IMR-90 (cell line): ENCODE measurements around the gene GFOD2. TPM values are rescaled to one million over a fixed set of nuclear protein-coding genes. Genes with fewer than 3 reads are reported as not detected.

Experiments used
- ATAC-seq: fragments of 200-7000 bp; cut with Tn5 transposase; 2 replicates; pipeline ENCODE4 v1.9.1; 2020; ENCODE audit warnings: low read depth, mild to moderate bottlenecking, moderate library complexity
- BruUV-seq: library from RNA; stranded (reverse); fragments of 400-500 nt; replicated peaks from 2 replicates; lab custom pipeline; 2021; lab: Mats Ljungman, UMichigan
- CTCF ChIA-PET: fragments of 300-600 bp; formaldehyde crosslinking; extraction: SDS; loops from one replicate; lab custom pipeline; 2021; ENCODE audit warnings: antibody characterized with exemption; lab: Yijun Ruan, JAX
- POLR2A ChIA-PET: fragments of 300-600 bp; sonication (Branson Sonifier 250); formaldehyde crosslinking; loops from one replicate; lab custom pipeline; 2022; ENCODE audit warnings: antibody characterized with exemption; ENCODE audit not compliant: unreplicated experiment; lab: Charles Lee
- DNase-seq: peaks from one replicate; pipeline ENCODE4 v3.0.0; 2013
- H2AFZ ChIP-seq: replicated peaks from 2 replicates; pipeline ENCODE3; 2013; ENCODE audit warnings: low read length, mild to moderate bottlenecking; ENCODE audit not compliant: poor library complexity
- H2AK5ac ChIP-seq: 2 replicates; pipeline ENCODE4 v1.6.1; 2013; ENCODE audit warnings: low read depth, low read length, inconsistent platforms
- H2AK9ac ChIP-seq: replicated peaks from 2 replicates; pipeline ENCODE3; 2013; ENCODE audit warnings: mild to moderate bottlenecking, low read depth, low read length, moderate library complexity; ENCODE audit not compliant: poor library complexity
- H2BK120ac ChIP-seq: 2 replicates; pipeline ENCODE4 v1.6.1; 2013; ENCODE audit warnings: low read depth, low read length, inconsistent platforms
- H2BK15ac ChIP-seq: 3 replicates; pipeline ENCODE4 v1.6.1; 2013; ENCODE audit warnings: low read depth, low read length, inconsistent platforms
- H2BK20ac ChIP-seq: 2 replicates; pipeline ENCODE4 v1.6.1; 2013; ENCODE audit warnings: low read depth, mild to moderate bottlenecking, inconsistent platforms, low read length, moderate library complexity
- H2BK5ac ChIP-seq: 2 replicates; pipeline ENCODE4 v1.6.1; 2013; ENCODE audit warnings: mild to moderate bottlenecking, low read depth, low read length, inconsistent platforms; ENCODE audit not compliant: poor library complexity, severe bottlenecking
- H3K14ac ChIP-seq: replicated peaks from 2 replicates; pipeline ENCODE4 v1.6.1; 2013; ENCODE audit warnings: low read depth, low read length, inconsistent platforms
- H3K18ac ChIP-seq: 2 replicates; pipeline ENCODE4 v1.6.1; 2013; ENCODE audit warnings: low read depth, low read length, control low read depth
- H3K23ac ChIP-seq: 2 replicates; pipeline ENCODE4 v1.6.1; 2013; ENCODE audit warnings: low read depth, low read length, inconsistent platforms
- H3K27ac ChIP-seq: 2 replicates; pipeline ENCODE4 v1.5.1; 2013; ENCODE audit warnings: mild to moderate bottlenecking, control low read depth, low read length; ENCODE audit not compliant: insufficient read depth
- H3K27me3 ChIP-seq: 2 replicates; pipeline ENCODE4 v1.6.1; 2013; ENCODE audit warnings: low read length; ENCODE audit not compliant: control insufficient read depth, insufficient read depth
- H3K36me3 ChIP-seq: 2 replicates; pipeline ENCODE4 v1.6.1; 2013; ENCODE audit warnings: low read length, mixed read lengths; ENCODE audit not compliant: control insufficient read depth, insufficient read depth
- H3K4ac ChIP-seq: 2 replicates; pipeline ENCODE4 v1.6.1; 2013; ENCODE audit warnings: low read depth, low read length, inconsistent platforms
- H3K4me1 ChIP-seq: 2 replicates; pipeline ENCODE4 v1.6.1; 2013; ENCODE audit warnings: low read length, mixed read lengths; ENCODE audit not compliant: control insufficient read depth, insufficient read depth
- H3K4me2 ChIP-seq: 2 replicates; pipeline ENCODE4 v1.6.1; 2013; ENCODE audit warnings: low read depth, mild to moderate bottlenecking, control low read depth, low read length, moderate library complexity
- H3K4me3 ChIP-seq: 2 replicates; pipeline ENCODE4 v1.5.1; 2013; ENCODE audit warnings: low read depth, mild to moderate bottlenecking, control low read depth, low read length, moderate library complexity; ENCODE audit not compliant: insufficient read depth
- H3K56ac ChIP-seq: 2 replicates; pipeline ENCODE4 v1.6.1; 2013; ENCODE audit warnings: low read length, inconsistent platforms; ENCODE audit not compliant: insufficient read depth; ENCODE audit errors: extremely low read depth
- H3K79me1 ChIP-seq, 2 experiments: 2 replicates each; pipeline ENCODE4 v1.6.1; 2013; ENCODE audit warnings: low read length in 2 of 2, inconsistent platforms in 1 of 2, low read depth in 1 of 2
- H3K9ac ChIP-seq: 2 replicates; pipeline ENCODE4 v1.6.1; 2013; ENCODE audit warnings: low read depth, low read length, control low read depth
- H3K9me1 ChIP-seq: 2 replicates; pipeline ENCODE4 v1.6.1; 2013; ENCODE audit warnings: low read length, inconsistent platforms; ENCODE audit not compliant: insufficient read depth
- H3K9me3 ChIP-seq: 2 replicates; pipeline ENCODE4 v1.6.1; 2013; ENCODE audit warnings: low read length; ENCODE audit not compliant: control insufficient read depth, insufficient read depth
- H4K20me1 ChIP-seq: 2 replicates; pipeline ENCODE4 v1.6.1; 2013; ENCODE audit warnings: low read length, inconsistent platforms; ENCODE audit not compliant: insufficient read depth
- H4K5ac ChIP-seq: 2 replicates; pipeline ENCODE4 v1.6.1; 2013; ENCODE audit warnings: mild to moderate bottlenecking, low read depth, low read length, control low read depth
- H4K8ac ChIP-seq, 2 experiments: 2 replicates each; pipeline ENCODE4 v1.6.1; 2013; ENCODE audit warnings: low read depth in 2 of 2, low read length in 2 of 2, control low read depth in 1 of 2, inconsistent platforms in 1 of 2
- H4K91ac ChIP-seq: 2 replicates; pipeline ENCODE4 v1.6.1; 2013; ENCODE audit warnings: low read depth, low read length, inconsistent platforms; ENCODE audit not compliant: insufficient read depth
- CEBPB ChIP-seq: IDR thresholded peaks from 2 replicates; pipeline ENCODE4 v1.6.1; 2012; ENCODE audit warnings: low read depth, low read length, improper control_type of control experiment
- CTCF ChIP-seq: conservative IDR thresholded peaks from 2 replicates; pipeline ENCODE4 v1.5.1; 2012; ENCODE audit warnings: mild to moderate bottlenecking, low read depth, low read length, improper control_type of control experiment
- ELK1 ChIP-seq: fragments of 150-350 bp; IDR thresholded peaks from 2 replicates; pipeline ENCODE4 v1.6.1; 2016; ENCODE audit warnings: low read depth, mild to moderate bottlenecking, low read length, moderate library complexity, borderline replicate concordance
- NFE2L2 ChIP-seq: fragments of 150-350 bp; IDR thresholded peaks from 2 replicates; pipeline ENCODE4 v1.6.1; 2016; ENCODE audit warnings: low read depth, mild to moderate bottlenecking, low read length
- POLR2A ChIP-seq: IDR thresholded peaks from 2 replicates; pipeline ENCODE4 v1.6.1; 2012; ENCODE audit warnings: mild to moderate bottlenecking, low read depth, low read length
- RFX5 ChIP-seq: IDR thresholded peaks from 2 replicates; pipeline ENCODE4 v1.8.0; 2012; ENCODE audit warnings: low read depth, mild to moderate bottlenecking, low read length, moderate library complexity
- USF2 ChIP-seq: fragments of 150-350 bp; IDR thresholded peaks from 2 replicates; pipeline ENCODE4 v1.6.1; 2017; ENCODE audit warnings: mild to moderate bottlenecking, antibody characterized with exemption, low read length, low read depth
- WGBS, 2 experiments: methylation state at CpG; one replicate each; pipeline versions ENCODE4 v1.1.5 to v1.1.7; 2013; ENCODE audit warnings: missing lambda C conversion rate in 2 of 2; ENCODE audit not compliant: insufficient read length in 1 of 2; ENCODE audit errors: extremely low coverage in 2 of 2; 5-methylcytosine and 5-hydroxymethylcytosine counted together
- dilution Hi-C: fragments of 300-500 bp; cut with HindIII; formaldehyde crosslinking; loops from one replicate; pipeline ENCODE4 v1.14.3; 2018; ENCODE audit warnings: low sequenced_read_pairs; ENCODE audit not compliant: unreplicated experiment
- in situ Hi-C: fragments of 300-500 bp; cut with MboI; formaldehyde crosslinking; loops from 3 replicates; pipeline ENCODE4 v1.14.3; 2019; ENCODE audit warnings: low sequenced_read_pairs, inconsistent platforms, mixed read lengths
- intact Hi-C: fragments of 100-400 bp; cut with micrococcal nuclease; formaldehyde crosslinking; loops from 2 replicates; pipeline ENCODE4 v1.10.0; 2022
- polyA plus RNA-seq, 3 experiments: library from polyadenylated mRNA; depleted of rRNA; stranded (reverse); fragments of >200 nt; gene quantifications; 2 replicates each; pipeline ENCODE4 v1.2.3, GENCODE V29; 2012; ENCODE audit warnings: low replicate concordance in 1 of 3
- total RNA-seq: library from RNA; depleted of rRNA; stranded (reverse); fragments of >200 nt; gene quantifications from 2 replicates; pipeline ENCODE4 v1.2.3, GENCODE V29; 2012

Gene GFOD2
- total and polyA plus RNA-seq, 2 of the 4 experiments (the other 2 are of a cell fraction): 12.3 to 18.1 TPM

- WGBS, 2 experiments: 100% methylated on average over 3 of the region's 7 CpGs; no CpG with 5 or more reads in 1 of the 2 experiments
- H2BK20ac ChIP-seq: no peak overlapping the region
- no peak overlapping the region for H2AK5ac ChIP-seq
- H2BK5ac ChIP-seq: no peak overlapping the region
- no peak overlapping the region for H3K23ac ChIP-seq
- no peak overlapping the region for H4K91ac ChIP-seq
- H3K18ac ChIP-seq: no peak overlapping the region
- ChIA-PET CTCF (no interaction called here), POLR2A (no interaction called here)
- intact Hi-C loops: no loop called here
- ATAC-seq (no peak), DNase-seq (no peak)
- no peaks in the 10 kb centered on the region for H3K9me3 ChIP-seq
- H3K9me1 ChIP-seq: peaks cover 9% of the 10 kb centered on the region; the same call in 1 of the 2 replicates
- no peak overlapping the region for H3K56ac ChIP-seq
- H4K5ac ChIP-seq: no peak overlapping the region
- H3K36me3 ChIP-seq: no peaks in the 10 kb centered on the region
- no peak overlapping the region for H3K9ac ChIP-seq
- peaks cover 5 to 44% of the 10 kb centered on the region in 2 experiments for H3K79me1 ChIP-seq
- H3K4me1 ChIP-seq: no peaks in the 10 kb centered on the region
- no peak overlapping the region for H3K14ac ChIP-seq
- H3K4ac ChIP-seq: no peak overlapping the region
- H2AK9ac ChIP-seq: no peak overlapping the region
- H2BK15ac ChIP-seq: no peak overlapping the region
- TF ChIP-seq USF2 (no peak), NFE2L2 (no peak), ELK1 (no peak), RFX5 (no peak), CTCF (no peak), CEBPB (0 out of 2 replicates have a peak, but pooled peaks have one; percentile 17), POLR2A (no peak)
- no peak overlapping the region for H3K4me2 ChIP-seq
- H3K4me3 ChIP-seq: no peak overlapping the region
- H2BK120ac ChIP-seq: no peak overlapping the region
- dilution Hi-C loops: no loop called here
- no peak overlapping the region for H4K8ac ChIP-seq
- in situ Hi-C loops: no loop called here
- no TSS peak for BruUV-seq
- no peaks in the 10 kb centered on the region for H3K27me3 ChIP-seq
- no peak overlapping the region for H2AFZ ChIP-seq
- H3K27ac ChIP-seq: no peak overlapping the region
- peaks cover 9% of the 10 kb centered on the region; the same call in 1 of the 2 replicates for H4K20me1 ChIP-seq
Observed at GRCh38 chr16:67699265-67699664, 19.9 kb downstream of the GFOD2 start.
